Measurements from ENCODE around the gene NEDD9.

DNA sequence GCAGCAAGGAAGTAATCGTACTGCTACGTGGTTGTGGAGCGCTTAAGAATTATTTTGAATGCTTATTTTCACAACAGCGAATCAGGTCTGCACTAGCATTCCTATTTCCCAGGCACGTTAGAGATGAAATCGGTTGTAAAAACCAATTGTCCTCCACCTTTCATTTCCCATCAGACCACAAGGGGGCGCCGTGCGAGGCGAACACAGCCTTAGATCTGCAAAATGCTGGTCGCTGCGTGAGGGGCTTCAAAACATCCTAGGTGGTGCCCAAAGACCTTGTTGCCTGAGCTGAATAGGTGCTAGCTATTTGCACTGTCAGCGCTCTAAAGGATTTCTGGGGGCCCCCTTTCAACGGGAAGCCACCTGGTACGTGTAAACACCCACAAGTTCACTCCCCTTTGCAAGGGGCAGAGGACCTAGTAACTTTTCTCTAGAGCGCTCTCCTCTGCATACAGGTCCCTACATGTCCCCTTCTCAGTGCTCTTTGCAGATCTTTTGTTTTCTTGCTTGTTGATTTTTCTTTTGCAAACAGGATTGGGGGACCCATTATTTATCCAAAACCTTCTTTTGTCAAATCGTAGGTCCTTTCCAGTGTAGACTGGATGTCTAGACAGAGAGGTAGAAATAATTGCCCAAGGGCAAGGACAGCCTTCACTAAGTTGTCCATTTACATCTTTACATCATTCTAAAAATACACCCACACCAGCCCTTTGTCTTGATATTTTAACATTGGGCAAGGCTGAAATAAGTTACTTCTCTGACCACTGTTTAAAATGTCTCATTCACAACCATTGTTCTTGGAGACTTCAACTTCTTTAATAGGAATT is 59.8 kb downstream of the NEDD9 start:
- TF ChIP-seq STAT1 (conservative IDR thresholded peaks at IDR 0.05) (no peak), TARDBP (IDR thresholded peaks at IDR 0.05; ENCODE audit: borderline replicate concordance) (no peak), MTA3 (IDR thresholded peaks at IDR 0.05; ENCODE audit: borderline replicate concordance, low read length) (no peak), EZH2 (IDR thresholded peaks at IDR 0.05; ENCODE audit: borderline replicate concordance, control insufficient read depth, low read depth, low read length) (no peak), RFX5 (IDR thresholded peaks at IDR 0.05; ENCODE audit: low read depth, low read length) (no peak), ZNF217 (IDR thresholded peaks at IDR 0.05) (no peak)
- TF ChIP-seq, protein P1, sequence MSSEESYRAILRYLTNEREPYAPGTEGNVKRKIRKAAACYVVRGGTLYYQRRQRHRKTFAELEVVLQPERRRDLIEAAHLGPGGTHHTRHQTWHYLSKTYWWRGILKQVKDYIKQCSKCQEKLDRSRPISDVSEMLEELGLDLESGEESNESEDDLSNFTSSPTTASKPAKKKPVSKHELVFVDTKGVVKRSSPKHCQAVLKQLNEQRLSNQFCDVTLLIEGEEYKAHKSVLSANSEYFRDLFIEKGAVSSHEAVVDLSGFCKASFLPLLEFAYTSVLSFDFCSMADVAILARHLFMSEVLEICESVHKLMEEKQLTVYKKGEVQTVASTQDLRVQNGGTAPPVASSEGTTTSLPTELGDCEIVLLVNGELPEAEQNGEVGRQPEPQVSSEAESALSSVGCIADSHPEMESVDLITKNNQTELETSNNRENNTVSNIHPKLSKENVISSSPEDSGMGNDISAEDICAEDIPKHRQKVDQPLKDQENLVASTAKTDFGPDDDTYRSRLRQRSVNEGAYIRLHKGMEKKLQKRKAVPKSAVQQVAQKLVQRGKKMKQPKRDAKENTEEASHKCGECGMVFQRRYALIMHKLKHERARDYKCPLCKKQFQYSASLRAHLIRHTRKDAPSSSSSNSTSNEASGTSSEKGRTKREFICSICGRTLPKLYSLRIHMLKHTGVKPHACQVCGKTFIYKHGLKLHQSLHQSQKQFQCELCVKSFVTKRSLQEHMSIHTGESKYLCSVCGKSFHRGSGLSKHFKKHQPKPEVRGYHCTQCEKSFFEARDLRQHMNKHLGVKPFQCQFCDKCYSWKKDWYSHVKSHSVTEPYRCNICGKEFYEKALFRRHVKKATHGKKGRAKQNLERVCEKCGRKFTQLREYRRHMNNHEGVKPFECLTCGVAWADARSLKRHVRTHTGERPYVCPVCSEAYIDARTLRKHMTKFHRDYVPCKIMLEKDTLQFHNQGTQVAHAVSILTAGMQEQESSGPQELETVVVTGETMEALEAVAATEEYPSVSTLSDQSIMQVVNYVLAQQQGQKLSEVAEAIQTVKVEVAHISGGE (CRISPR knock-in tag; IDR thresholded peaks at IDR 0.05): no peak
- TF ChIP-seq, protein P2, sequence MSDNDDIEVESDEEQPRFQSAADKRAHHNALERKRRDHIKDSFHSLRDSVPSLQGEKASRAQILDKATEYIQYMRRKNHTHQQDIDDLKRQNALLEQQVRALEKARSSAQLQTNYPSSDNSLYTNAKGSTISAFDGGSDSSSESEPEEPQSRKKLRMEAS (IDR thresholded peaks at IDR 0.05; ENCODE audit: low read depth, low read length): no peak

Data from GM12878 (cell line).